Activated CD4-positive, CD25-positive, alpha-beta regulatory T cell treated with anti-CD3 and anti-CD28 coated beads, Interleukin-2, amount 50 U/mL, for 16 hours (primary cell): Measurements from ENCODE around the gene MINDY2.
A peak's percentile ranks its signal among the peaks of the same experiment; 100 is the strongest.

ENCODE experiments used
- DNase-seq: peaks from one replicate; pipeline ENCODE4 v3.0.0-alpha.2; 2020; ENCODE audit warnings: low read depth, low spot score

Gene MINDY2, protein sequence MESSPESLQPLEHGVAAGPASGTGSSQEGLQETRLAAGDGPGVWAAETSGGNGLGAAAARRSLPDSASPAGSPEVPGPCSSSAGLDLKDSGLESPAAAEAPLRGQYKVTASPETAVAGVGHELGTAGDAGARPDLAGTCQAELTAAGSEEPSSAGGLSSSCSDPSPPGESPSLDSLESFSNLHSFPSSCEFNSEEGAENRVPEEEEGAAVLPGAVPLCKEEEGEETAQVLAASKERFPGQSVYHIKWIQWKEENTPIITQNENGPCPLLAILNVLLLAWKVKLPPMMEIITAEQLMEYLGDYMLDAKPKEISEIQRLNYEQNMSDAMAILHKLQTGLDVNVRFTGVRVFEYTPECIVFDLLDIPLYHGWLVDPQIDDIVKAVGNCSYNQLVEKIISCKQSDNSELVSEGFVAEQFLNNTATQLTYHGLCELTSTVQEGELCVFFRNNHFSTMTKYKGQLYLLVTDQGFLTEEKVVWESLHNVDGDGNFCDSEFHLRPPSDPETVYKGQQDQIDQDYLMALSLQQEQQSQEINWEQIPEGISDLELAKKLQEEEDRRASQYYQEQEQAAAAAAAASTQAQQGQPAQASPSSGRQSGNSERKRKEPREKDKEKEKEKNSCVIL

DNA sequence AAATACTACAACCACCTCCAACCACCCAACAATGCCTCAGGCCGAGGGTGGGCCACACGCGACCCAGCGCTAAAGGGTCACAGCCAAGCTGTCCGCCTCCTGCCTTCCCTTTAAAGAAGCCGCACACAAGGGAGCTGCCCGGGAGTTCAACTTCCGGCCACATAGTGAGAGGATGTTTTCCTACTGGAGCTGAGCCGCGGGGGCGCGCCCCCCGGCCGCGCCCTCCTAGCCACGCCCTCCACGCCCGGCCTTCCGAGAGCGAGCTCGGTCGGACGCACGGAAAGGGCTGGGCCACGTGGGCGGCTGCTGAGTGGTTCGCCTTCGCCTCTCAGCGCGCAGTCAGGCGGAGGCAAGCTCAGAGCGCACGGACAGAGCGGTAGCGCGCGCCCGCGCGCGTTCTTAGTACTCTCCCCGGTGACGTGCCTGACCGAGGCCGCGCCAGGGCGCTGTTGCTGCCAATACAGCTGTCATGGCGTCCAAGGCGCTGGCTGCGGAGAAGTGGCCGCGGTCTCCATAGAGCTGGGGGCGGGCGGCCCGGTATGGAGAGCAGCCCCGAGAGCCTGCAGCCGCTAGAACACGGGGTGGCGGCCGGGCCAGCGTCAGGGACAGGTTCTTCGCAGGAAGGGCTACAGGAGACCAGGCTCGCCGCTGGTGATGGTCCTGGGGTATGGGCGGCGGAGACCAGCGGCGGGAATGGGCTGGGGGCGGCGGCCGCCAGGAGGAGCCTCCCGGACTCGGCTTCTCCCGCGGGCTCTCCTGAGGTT is at the start of gene MINDY2:
Gene MINDY2, plus strand, starts transcription at position 446 of the 764 bp plus-strand sequence. Its CDS starts 94 bp downstream, at position 540.
- peak; percentile 86 for DNase-seq

DNA sequence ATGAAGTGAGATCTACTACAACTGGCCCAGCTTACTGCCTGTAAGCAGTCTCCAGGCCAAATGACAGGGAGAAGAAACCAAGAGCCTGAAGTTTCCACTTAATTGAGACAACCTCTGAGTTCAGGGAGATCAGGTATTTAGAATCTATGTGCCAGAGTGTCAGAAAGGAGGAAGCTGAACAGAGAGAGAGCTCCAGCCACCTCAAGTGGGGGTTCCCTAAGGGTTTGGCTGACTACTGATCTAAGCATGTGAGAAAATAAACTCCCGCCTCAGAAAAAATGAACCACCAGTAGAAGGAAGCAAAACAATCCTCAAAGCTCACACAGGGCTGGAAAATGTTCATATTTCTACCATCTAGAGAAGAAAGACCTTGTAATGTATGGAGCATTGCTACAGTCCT is 46.6 kb upstream of the MINDY2 start:
- no peak for DNase-seq

DNA sequence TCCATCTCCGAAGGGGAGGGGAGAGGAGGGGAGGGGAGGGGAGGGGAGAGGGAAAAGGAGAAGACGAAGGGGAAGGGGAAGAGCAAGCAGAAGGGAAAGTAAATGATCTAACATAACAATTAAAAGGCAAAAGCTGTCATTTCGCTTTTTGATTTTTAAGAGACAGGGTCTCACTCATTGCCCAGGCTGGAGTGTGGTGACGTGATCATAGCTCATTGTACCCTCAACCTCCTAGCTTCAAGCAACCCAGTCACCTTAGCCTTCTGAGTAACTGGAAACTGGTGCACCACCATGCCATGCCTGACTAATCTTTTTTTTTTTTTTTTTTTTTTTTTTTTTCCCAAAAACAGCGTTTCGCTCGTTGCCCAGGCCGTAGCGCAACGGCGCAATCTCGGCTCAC is 44.2 kb upstream of the MINDY2 start:
- DNase-seq: no peak

DNA sequence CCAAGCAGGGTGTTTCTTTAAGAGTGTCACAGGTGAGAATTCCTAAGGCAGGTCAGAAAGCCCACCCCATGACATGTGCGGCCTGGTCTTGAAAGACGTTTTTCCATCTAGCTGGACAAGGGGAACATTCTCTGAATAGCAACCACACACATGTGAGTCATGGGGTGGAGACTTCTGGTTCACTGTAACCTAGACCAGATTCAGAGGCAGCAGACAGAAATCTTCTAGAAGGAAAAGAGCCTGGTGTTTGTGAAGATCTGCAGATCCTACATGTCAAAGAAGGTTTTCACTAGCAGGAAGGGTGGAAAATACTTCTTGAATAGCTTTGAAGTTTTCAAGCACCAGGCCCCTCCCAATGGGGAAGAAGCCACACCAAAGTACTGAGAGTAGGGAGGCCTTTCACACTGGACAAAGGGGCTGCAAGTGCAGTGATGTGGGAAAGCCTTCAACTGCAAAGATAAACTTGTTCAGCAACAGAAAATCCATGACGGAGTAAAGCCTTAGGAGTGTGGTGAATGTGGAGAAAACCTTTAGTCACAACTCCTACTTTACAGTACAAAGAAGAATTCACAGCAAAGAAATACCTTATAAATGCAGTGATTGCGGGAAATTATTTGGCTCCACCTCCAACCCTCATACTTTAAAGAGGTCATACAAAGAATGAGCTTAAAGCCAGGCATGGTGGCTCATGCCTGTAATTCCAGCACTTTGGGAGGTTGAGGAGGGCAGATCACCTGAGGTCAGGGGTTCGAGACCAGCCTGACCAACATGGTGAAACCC is 39.2 kb upstream of the MINDY2 start:
- DNase-seq: no peak

DNA sequence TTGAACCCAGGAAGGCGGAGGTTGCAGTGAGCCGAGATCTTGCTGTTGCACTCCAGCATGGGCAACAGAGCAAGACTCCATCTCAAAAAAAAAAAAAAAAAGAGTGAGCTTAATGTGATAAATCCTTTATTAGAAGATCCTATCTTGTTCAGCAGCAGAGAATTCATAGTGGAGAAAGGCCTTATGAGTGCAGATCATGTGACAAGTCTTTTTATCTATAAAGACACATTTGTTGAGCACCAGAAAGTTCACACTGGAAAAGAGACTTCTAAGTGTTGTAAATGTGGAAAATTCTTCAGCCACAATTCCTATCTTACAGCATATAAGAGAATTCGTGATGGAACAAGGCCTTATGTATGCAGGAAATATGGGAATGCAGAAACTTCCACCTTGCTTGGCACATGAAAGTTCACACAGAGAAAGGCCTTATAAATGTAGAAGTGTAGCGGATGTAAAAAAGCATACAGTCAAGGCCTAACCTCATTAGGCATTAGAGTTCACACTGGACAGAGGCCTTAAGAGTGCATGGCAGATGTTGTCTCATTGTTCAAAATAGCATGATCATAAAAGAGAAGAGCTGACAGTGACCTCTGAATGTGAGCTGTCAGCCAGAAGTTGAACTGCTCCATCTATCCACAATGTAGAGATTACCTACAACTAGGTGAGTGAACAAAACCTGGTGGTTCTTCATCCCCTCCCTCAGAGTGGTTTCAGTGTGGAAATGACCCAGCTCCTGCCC is 38.3 kb upstream of the MINDY2 start:
- DNase-seq: no peak

DNA sequence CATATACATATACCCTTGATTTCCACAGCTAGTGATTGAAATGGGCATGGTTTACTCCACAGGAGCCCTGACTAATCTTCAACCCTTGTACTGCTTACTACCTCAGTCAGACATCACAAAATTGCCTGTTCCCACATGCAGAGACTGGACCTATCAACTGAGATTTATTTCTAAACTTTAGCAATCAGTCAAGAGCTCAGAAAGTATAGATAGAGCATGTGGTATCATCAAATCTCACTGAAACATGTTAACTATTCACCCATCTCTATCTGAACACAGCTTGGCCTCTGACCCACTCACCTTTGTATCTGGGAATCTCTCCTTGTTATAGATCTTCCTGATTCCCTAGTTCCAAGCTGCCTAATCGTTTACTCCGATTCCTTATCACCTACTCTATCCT is 36.2 kb upstream of the MINDY2 start:
- no peak for DNase-seq

DNA sequence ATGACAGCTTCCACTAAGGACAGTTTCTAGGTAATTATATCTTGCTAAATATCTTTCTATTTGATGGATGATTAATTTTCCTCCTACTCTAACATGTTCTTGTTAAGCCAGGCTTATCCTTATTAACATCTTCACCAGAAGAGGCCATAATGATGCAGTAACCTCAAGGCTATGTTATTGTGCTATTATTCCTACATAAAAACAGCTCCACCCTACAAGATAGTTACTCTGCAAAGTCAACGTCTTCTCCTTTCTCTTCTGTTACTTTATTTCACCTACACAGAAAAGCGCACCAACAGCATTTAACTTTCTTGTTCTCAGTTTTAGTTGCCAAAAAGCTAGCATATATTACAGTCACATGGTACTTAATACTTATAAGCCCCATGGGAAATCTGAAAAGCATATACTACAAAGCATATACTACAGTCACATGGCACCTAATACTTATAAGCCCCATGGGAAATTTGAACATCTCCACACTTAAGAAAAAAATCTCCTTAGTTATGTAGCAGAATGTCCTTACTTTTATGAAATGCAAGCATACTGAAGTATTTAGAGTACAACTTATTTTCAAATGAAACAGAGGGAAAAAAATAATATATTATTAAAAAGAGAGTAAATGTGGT is 35.0 kb upstream of the MINDY2 start:
- no peak for DNase-seq

DNA sequence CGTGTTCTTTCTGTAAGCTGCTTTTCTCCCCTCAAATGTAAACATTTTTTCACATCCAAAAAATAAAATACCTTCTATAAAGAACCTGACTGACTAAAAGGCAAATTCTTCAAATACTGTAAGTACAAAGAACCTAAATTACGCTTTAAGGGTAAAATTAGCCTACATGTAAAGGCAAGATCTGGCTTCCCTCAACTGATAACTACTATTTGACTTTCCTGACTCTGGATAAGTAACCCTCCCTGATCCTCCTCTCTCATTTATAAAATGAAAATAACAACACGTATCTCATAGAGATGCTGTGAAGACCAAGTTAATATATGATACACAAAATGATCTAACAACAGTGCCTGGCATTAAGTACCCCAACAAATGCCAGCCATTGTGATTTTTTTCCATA is 33.8 kb upstream of the MINDY2 start:
- no peak for DNase-seq

DNA sequence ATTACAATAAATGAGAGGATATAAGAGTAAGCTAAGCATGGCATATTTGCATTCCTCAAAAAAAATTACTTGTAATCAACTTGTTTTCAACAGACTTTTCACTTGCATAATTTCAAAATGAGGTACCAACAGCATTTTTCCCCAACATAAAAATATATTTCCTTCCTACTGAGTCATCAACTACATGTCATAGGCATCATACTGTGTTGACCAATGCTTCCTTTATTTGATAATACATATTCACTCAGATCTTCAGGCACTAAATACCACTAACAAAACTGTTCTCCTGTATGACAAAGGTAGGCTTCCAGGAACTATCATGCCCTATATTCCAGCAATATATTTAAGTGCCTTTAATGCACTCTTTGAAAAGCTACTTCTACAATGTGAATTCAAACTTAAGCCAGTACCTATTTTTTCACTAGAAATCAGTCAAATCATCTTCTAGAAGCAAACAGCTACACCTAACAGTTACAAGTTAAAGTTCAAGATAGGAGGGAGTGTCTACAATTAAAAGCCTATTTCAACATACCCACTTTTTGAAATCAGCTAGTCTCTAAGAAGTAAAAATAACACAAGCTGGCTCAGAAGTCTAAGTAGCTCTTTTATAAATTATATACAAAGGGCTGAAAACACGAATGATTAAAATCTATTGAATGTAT is 32.9 kb upstream of the MINDY2 start:
- no peak for DNase-seq

DNA sequence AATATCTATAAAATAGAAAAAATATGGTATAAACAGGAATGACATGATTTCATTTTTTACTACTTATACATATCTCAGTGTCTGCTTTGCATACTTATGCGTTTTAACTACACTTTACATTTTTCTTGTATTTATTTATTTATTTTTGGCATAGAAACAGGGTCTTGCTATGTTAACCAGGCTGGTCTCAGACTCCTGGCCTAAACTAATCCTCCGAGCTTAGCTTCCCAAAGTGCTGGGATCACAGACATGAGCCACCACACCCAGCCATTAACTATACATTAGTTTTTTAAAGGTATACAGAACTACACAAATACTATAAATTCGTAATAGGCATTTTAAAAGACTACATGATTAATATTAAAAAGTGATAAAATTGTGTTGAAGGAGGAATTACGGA is 30.7 kb upstream of the MINDY2 start:
- DNase-seq: no peak

DNA sequence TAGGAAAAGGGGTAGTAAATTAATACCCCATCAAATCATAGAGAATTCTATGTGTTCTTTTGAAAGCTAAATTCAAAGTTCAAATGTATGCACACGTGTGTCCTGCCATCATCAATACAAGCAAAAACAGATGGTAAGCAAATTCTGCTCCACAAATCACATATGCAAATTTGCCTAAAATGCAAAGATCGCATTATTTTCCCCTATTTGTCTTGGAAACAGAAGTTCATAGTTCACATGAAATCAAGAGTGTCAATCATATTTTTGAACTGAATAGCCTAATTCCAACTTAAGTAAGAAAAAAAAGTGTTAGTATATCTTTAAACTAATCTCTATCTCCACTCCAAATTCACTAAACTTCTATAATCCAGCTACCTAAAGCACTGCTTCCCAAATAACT is 30.1 kb upstream of the MINDY2 start:
- DNase-seq: no peak

DNA sequence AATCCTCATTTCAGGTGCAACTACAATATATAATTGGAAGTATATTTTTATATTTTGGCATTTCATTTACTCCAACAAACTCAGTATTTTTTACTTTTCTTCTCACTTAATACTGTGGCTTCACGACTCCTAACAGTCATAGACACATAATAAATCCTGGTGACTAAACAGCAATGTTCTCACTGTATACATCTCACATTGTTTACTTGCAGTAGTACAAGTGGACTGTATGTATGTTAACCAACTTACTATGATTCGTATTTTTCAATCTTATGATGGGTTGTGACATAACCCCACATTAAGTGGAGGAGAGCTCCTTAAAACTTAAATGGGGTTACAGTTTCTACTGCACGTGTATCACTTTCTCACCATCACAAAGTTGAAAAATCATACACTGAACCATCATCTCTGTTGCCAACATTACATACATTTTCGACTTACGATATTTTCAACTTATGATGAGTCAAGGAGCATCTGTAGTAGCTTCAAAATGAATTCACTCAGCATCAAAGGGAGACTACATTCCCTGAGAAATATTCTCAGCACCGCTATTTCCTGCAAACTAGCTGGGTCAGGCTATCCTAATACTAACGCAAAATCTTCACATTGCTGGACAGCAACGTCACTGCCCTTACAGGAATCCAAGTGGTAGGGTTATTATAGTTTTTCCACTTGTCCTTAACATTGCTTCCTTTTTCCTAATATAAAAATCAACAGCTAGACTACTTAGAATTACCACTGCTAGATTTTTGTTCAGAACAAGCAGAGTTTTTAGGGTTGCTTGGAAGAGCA is 28.9 kb upstream of the MINDY2 start:
- DNase-seq: no peak

DNA sequence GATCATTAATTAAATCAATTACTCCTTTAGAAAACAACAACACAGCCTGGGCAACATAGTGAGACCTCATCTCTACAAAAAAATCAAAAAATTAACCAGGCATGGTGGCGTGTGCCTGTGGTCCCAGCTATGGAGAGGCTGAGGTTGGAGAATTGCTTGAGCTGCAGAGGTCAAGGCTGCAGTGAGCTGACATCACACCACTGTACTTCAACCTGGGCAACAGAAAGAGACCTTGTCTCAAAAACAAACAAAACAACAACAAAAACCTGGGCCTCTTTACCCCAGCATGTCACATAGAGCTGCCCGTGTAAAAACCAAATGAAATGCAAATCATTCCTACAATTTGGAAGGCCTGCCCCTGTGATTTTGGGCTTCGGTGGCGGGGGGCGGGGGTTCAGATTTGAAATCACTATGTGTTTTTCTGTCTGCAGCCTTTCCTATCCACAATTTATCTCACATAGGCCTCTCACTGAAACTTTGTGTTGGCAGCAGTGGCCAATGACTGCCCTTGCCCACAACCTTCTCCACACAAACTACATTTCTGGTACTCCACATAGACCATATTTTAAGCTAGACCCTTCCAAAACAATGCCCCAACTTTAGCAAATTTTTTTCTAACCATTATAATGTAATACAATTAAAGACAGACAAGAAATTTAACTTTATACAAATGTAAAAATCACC is 28.1 kb upstream of the MINDY2 start:
- no peak for DNase-seq

DNA sequence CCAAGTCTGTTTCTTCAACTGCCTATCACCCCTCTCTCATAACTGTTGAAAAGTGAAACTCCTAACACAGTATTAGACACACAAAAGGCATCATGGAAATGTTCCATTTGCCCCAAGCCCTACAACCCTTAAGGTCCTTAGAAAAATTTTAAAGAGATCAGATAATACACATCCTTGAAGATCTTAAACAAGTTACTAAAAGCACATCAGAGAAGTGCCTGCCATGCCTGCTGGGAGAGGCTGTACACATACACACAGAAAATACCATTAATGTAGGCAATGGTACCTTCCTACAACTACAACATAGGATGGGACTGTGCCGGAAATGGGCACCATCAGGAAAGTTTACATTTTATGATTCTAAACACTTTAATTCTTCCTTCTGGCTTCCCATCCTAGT is 24.9 kb upstream of the MINDY2 start:
- DNase-seq: no peak

DNA sequence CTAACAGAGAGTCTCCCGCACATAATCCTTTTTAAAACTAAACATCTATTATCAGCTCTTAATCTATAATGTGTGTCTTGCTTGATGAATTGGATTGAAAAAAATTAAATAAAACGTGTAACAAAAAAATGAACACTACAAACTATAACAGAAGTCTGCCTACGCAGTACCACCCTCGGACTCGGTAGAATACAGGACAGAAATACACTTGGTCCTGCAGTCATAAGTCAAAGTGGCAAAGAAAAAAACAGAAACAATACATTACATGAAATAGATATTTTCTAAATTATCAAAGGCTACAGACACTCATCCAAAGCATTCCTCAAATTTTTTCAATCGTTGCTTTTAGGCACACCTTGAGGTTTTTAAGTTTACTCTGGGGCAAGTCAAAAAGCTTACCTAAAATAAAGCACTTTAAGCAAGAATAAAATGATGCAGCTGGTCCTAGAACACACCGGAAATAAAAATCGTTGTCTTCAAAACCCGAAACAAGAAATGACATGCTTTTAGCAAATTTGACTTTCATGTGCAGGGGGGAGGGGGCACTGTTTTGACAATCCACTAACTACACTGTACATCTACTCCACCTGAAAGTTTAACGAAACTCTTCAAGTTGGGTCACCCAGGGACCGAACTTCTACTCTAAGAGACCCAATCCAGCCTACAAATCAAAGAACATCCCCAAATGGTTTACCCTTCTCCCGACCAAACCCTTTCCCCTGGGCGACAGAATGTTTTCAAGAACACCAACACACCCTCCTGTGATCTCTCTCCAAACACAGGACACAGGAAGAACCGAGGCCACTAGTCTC is 22.9 kb upstream of the MINDY2 start:
- DNase-seq: no peak

DNA sequence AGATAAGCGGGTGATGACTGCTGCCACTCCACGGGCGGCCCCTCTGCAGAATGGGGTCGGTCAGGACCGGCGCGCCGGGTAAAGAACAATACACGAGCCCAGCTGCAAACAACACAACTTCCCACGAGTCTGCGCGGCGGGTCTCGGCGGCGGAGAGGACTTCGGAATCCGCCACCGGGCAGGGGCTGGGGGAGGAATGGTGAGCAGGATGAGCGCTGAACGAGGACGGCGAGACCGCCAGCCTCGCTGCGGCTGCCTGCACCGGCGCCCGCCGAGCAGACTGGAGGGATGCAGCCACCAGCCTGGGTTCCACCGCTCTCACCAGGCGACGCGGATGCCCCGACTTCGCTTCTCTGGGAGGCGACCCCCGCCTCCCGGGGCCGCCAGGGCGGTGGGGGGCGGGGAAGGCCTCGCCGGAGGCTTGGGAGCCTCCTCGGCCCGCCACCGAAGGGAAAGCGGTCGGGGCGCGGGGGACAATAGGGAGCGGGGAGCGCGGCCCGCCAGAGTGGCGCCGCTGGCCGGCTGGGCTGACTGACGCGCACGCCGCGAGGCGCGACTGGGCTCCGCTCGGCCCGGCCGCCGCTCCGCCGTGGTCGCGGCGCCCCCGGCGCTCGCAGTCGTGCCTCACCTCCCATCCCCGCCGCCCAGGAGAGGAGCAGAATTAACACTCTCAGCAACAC is 22.1 kb upstream of the MINDY2 start:
- no peak for DNase-seq
